Stimulated activated memory B cell treated with anti-CD40 and anti-IgM and Interleukin-4, amounts not matched to agents 10 μg/mL and 1 μg/mL and 100 μg/mL, for 72 hours (primary cell): ENCODE data around the gene BSPRY.
"Not testable (repeated sequence)": the region's sequence is repeated elsewhere in the genome, so short reads cannot be mapped to it uniquely, and the experiment has no call there.

ENCODE experiments used
- ATAC-seq: fragments of 150-1000 bp; cut with Tn5 transposase; 2 replicates; pipeline ENCODE4 v1.10.0; 2021
- H3K27ac Mint-ChIP-seq: one replicate; pipeline ENCODE4 v1.8.0; 2022; ENCODE audit warnings: mild to moderate bottlenecking, mixed read lengths
- H3K27me3 Mint-ChIP-seq: one replicate; pipeline ENCODE4 v1.8.0; 2022; ENCODE audit warnings: mixed read lengths
- H3K36me3 Mint-ChIP-seq: one replicate; pipeline ENCODE4 v1.8.0; 2022; ENCODE audit warnings: mixed read lengths
- H3K4me1 Mint-ChIP-seq: one replicate; pipeline ENCODE4 v1.8.0; 2022; ENCODE audit warnings: mixed read lengths
- H3K4me3 Mint-ChIP-seq: one replicate; pipeline ENCODE4 v1.8.0; 2022; ENCODE audit warnings: mild to moderate bottlenecking, moderate library complexity, mixed read lengths
- H3K9me3 Mint-ChIP-seq: one replicate; pipeline ENCODE4 v1.8.0; 2022; ENCODE audit warnings: mixed read lengths

BSPRY gene

GRCh38 chr9:113373676-113374392, 24.5 kb downstream of the BSPRY start:
- Mint-ChIP-seq H3K36me3 (peaks cover 20% of the 10 kb centered on the region), H3K27ac (no peak overlapping the region), H3K4me3 (no peak overlapping the region), H3K9me3 (no peaks in the 10 kb centered on the region), H3K4me1 (peaks cover 12% of the 10 kb centered on the region), H3K27me3 (no peaks in the 10 kb centered on the region)
- ATAC-seq: no peak

- Mint-ChIP-seq H3K4me3 (peak overlapping the region; percentile 71), H3K27me3 (no peaks in the 10 kb centered on the region), H3K36me3 (peaks cover 20% of the 10 kb centered on the region), H3K9me3 (no peaks in the 10 kb centered on the region), H3K27ac (peak overlapping the region; percentile 85), H3K4me1 (peaks cover 13% of the 10 kb centered on the region)
- ATAC-seq: no peak
Measured at GRCh38 chr9:113375057-113376023, 26.0 kb downstream of the BSPRY start.

GRCh38 chr9:113376634-113377567, 27.6 kb downstream of the BSPRY start, which contains the start of gene HDHD3:
TSS of gene HDHD3 (minus strand) at chr9:113376986. CDS start at chr9:113374354, 2,632 bp downstream.
- Mint-ChIP-seq H3K27me3 (no peaks in the 10 kb centered on the region), H3K9me3 (no peaks in the 10 kb centered on the region), H3K4me3 (peak within 1 kb of the TSS; percentile 91), H3K4me1 (peaks cover 26% of the 10 kb centered on the region), H3K27ac (peak within 1 kb of the TSS; percentile 85), H3K36me3 (peaks cover 20% of the 10 kb centered on the region)
- ATAC-seq: peak; percentile 91

GRCh38 chr9:113379094-113379828, 29.9 kb downstream of the BSPRY start:
- H3K4me1 Mint-ChIP-seq: peaks cover 26% of the 10 kb centered on the region
- H3K27me3 Mint-ChIP-seq, H3K4me3 Mint-ChIP-seq, H3K9me3 Mint-ChIP-seq, ATAC-seq, H3K36me3 Mint-ChIP-seq: not testable (repeated sequence)
- H3K27ac Mint-ChIP-seq: peak overlapping the region; percentile 45

DNA sequence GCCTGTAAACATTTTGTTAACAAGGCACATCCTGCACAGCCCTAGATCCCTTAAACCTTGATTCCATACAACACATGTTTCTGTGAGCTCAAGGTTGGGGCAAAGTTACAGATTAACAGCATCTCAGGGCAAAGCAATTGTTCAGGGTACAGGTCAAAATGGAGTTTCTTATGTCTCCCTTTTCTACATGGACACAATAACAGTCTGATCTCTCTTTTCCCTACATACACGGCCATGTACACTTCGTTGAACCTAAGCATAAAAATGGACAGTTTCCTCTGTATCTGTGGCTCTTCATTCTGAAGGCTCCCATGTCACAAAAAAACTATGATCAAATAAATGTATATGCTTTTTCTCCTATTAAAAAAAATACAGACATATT, 30.5 kb downstream of the BSPRY start:
- Mint-ChIP-seq H3K27ac (peak overlapping the region; percentile 45), H3K4me1 (peaks cover 24% of the 10 kb centered on the region)
- H3K36me3 Mint-ChIP-seq, H3K27me3 Mint-ChIP-seq, H3K4me3 Mint-ChIP-seq, H3K9me3 Mint-ChIP-seq, ATAC-seq: not testable (repeated sequence)

DNA sequence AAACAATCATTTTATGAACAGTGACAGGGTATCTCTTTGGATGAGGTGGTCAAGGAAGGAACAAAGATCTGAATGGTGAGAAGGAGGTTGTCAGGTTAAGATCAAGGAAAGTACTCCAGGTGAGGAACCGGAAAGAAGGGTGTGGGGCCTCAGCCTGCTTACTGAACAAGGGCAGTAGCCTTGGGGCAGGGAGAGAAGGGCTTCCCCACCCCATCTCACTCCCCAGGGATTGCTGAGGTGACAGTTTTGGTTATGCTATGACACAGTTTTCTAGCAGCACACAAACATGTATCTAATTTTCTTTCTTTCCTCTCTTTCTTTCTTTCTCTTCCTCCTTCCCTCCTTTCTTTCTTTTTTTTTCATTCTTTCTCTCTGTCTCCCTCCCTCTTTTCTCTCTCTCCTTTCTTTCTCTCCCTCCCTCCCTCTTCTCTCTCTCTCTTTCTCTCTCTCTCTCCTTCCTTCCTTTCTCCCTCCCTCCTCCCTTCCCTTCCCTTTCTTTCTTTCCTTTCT, 31.6 kb downstream of the BSPRY start:
- Mint-ChIP-seq H3K27me3 (no peaks in the 10 kb centered on the region), H3K4me1 (peaks cover 14% of the 10 kb centered on the region), H3K4me3 (no peak overlapping the region), H3K27ac (peak overlapping the region; percentile 45), H3K9me3 (no peaks in the 10 kb centered on the region), H3K36me3 (no peaks in the 10 kb centered on the region)
- ATAC-seq: peak; percentile 77

DNA sequence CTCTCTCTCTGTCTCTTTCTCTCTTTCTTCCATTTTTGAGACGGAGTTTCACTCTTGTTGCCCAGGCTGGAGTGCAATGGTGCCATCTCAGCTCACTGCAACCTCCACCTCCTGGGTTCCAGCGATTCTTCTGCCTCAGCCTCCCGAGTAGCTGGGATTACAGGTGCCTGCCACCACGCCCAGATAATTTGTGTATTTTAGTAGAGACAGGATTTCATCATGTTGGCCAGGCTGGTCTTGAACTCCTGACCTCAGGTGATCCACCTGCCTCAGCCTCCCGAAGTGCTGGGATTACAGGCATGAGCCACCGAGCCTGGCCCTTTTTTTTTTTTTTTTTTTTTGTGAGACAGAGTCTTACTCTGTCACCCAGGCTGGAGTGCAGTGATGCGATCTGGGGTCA, 32.1 kb downstream of the BSPRY start:
- Mint-ChIP-seq H3K27ac (peak overlapping the region; percentile 45), H3K4me1 (peaks cover 14% of the 10 kb centered on the region), H3K4me3 (peak overlapping the region; percentile 61)
- not testable (repeated sequence) for H3K27me3 Mint-ChIP-seq, H3K9me3 Mint-ChIP-seq, ATAC-seq, H3K36me3 Mint-ChIP-seq

DNA sequence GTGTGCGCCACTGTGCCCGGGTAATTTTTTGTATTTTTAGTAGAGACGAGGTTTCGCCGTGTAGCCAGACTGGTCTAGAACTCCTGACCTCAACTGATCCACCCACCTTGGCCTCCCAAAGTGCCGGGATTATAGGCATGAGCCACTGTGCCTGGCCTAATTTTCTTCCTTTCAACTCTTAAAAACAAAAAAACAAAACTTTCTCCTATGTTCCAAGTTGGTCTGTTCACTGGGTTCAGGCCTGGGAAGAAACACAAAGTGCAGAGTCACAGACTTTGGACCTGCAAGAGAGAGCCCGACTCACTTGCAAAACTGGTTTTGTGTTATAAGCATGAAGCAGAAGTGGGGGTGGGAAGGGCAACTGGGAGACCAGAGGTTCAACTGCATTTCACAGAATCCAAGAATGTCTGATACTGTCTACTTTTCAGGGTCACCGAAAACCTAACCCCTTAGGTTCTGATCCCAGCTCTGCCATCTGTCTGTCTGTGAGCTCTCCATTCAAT, 32.6 kb downstream of the BSPRY start:
- H3K4me1 Mint-ChIP-seq: peaks cover 14% of the 10 kb centered on the region
- no peaks in the 10 kb centered on the region for H3K27me3 Mint-ChIP-seq
- H3K36me3 Mint-ChIP-seq: peaks cover 2% of the 10 kb centered on the region
- ATAC-seq: no peak
- no peak overlapping the region for H3K4me3 Mint-ChIP-seq
- peak overlapping the region; percentile 45 for H3K27ac Mint-ChIP-seq
- no peaks in the 10 kb centered on the region for H3K9me3 Mint-ChIP-seq

GRCh38 chr9:113386571-113387393, 37.4 kb downstream of the BSPRY start:
- Mint-ChIP-seq H3K27me3 (no peaks in the 10 kb centered on the region), H3K27ac (no peak overlapping the region), H3K9me3 (no peaks in the 10 kb centered on the region), H3K36me3 (peaks cover 47% of the 10 kb centered on the region), H3K4me1 (no peaks in the 10 kb centered on the region), H3K4me3 (no peak overlapping the region)
- ATAC-seq: no peak

DNA sequence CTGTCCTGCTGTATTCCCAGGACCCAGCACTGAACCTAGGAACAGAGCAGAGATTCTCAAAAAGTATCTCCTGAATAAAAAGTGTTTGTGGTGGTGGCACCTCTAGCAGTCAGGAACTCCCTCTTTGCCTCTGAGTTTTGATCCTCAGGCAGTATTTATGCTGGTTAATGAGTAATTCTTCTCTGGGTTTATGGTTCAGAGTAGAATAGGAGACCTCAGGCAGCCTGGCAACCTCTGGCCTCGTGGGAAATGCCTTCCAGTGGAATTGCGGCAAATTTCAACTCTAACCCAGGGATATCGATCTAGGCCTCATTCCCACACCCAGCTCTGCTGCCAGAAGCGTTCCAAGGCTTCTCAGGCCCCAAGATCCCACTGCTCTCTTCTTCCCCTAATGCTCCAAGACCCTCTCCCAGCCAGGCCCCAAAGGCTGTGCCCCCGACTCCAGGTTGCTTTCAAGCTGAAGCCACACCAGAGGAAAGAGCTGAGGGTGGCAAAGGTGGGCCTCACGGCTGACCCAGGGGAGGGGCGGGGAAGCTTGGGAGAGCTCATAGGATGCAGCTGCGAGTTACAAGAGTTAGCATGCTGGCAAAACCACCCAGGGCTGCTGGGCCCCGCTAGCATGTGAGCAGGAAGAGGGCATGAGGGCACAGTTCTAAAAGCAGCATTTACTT, 38.4 kb downstream of the BSPRY start:
- no peaks in the 10 kb centered on the region for H3K9me3 Mint-ChIP-seq

GRCh38 chr9:113388833-113389232, 39.5 kb downstream of the BSPRY start:
- no peak for ATAC-seq
- no peaks in the 10 kb centered on the region for H3K4me1 Mint-ChIP-seq
- no peaks in the 10 kb centered on the region for H3K9me3 Mint-ChIP-seq
- no peaks in the 10 kb centered on the region for H3K27me3 Mint-ChIP-seq
- H3K36me3 Mint-ChIP-seq: peaks cover 52% of the 10 kb centered on the region
- H3K4me3 Mint-ChIP-seq: no peak overlapping the region
- no peak overlapping the region for H3K27ac Mint-ChIP-seq

More for the DNA sequence above, 38.4 kb downstream of the BSPRY start:
- H3K4me1 Mint-ChIP-seq: no peaks in the 10 kb centered on the region
- no peak overlapping the region for H3K27ac Mint-ChIP-seq
- no peak for ATAC-seq
- H3K4me3 Mint-ChIP-seq: no peak overlapping the region
- H3K36me3 Mint-ChIP-seq: peaks cover 52% of the 10 kb centered on the region
- no peaks in the 10 kb centered on the region for H3K27me3 Mint-ChIP-seq

GRCh38 chr9:113389451-113389850, 40.1 kb downstream of the BSPRY start:
- Mint-ChIP-seq H3K4me3 (no peak overlapping the region), H3K4me1 (no peaks in the 10 kb centered on the region), H3K27ac (no peak overlapping the region), H3K9me3 (no peaks in the 10 kb centered on the region), H3K27me3 (no peaks in the 10 kb centered on the region), H3K36me3 (peaks cover 52% of the 10 kb centered on the region)
- ATAC-seq: no peak
